Measurements from ENCODE around the gene ADCY1. TPM values are rescaled to one million over a fixed set of nuclear protein-coding genes. Genes with fewer than 3 reads are reported as not detected.
"Not testable (repeated sequence)": the region's sequence is repeated elsewhere in the genome, so short reads cannot be mapped to it uniquely, and the experiment has no call there.

Gene ADCY1
- total and polyA plus RNA-seq, 7 experiments from 2014 or later, result 0.01 to 5.1 (median 0.01) TPM; not detected in 4

DNA sequence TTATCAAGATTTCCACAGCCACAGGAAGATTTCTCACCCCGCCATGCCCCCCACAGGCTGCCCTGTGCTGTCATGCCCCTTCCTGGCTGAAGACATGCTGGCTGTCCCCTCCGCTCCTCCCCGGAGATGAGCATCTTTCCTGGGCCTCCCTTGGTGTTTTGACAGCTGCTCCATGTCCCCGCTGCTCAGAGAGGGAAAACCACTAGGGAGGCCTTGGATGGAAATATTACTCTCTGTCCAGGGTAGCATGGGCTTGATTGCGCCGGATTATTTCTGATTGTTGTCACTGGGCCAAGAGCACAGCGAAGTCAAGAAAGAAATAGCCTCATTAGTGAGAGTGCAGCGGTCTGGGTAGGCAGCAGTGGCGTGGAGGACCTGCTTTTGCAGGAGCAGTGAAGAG, 164.8 kb downstream of the ADCY1 start:
- intact Hi-C loops (cut with micrococcal nuclease); H3K36me3 ChIP-seq (ENCODE audit: control insufficient read depth in 2 of 3, insufficient read depth in 3 of 3, low read length in 3 of 3); H3K27ac Mint-ChIP-seq; H3K9me3 Mint-ChIP-seq; CTCF ChIA-PET; H3K27ac ChIP-seq (ENCODE audit: low read depth, low read length); H3K4me3 ChIP-seq (ENCODE audit: low read length); H3K9me3 ChIP-seq (ENCODE audit: control insufficient read depth in 2 of 3, low read length in 3 of 3); ATAC-seq; POLR2A ChIA-PET; H3K27me3 Mint-ChIP-seq; H3K27me3 ChIP-seq (ENCODE audit: control insufficient read depth in 2 of 2, insufficient read depth in 2 of 2, low read length in 2 of 2); H3K4me3 Mint-ChIP-seq; DNase-seq; H3K4me1 ChIP-seq (ENCODE audit: control insufficient read depth in 2 of 2, insufficient read depth in 2 of 2, low read length in 2 of 2); H3K4me1 Mint-ChIP-seq: not testable (repeated sequence)
- peaks cover 12 to 63% (median 55%) of the 10 kb centered on the region in 5 donors for H3K36me3 Mint-ChIP-seq

DNA sequence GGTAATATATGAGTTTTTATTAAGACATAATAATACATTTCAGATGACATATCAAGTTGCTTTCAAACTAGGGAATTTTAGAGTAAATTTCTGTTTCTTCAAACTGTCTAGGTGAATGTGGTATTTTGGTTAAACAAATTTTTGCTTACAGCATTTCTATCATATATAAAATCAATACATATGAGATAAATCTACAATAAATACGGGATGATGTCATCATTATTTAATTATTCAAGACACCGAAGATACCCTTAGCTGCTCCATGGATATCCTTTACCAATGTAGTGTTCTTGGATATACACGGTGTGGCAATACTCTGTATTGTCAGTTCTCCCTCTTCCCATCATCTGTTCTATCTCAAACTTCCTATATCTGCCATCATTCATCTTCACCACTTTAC, 166.4 kb downstream of the ADCY1 start:
- H3K4me1 Mint-ChIP-seq; H3K9me3 ChIP-seq (ENCODE audit: control insufficient read depth in 2 of 3, low read length in 3 of 3); H3K9me3 Mint-ChIP-seq; H3K27ac ChIP-seq (ENCODE audit: low read depth, low read length); H3K36me3 ChIP-seq (ENCODE audit: control insufficient read depth in 2 of 3, insufficient read depth in 3 of 3, low read length in 3 of 3); intact Hi-C loops (cut with micrococcal nuclease); CTCF ChIA-PET; POLR2A ChIA-PET; H3K4me3 ChIP-seq (ENCODE audit: low read length); DNase-seq; ATAC-seq; H3K27me3 Mint-ChIP-seq; H3K4me3 Mint-ChIP-seq; H3K27me3 ChIP-seq (ENCODE audit: control insufficient read depth in 2 of 2, insufficient read depth in 2 of 2, low read length in 2 of 2); H3K27ac Mint-ChIP-seq; H3K4me1 ChIP-seq (ENCODE audit: control insufficient read depth in 2 of 2, insufficient read depth in 2 of 2, low read length in 2 of 2): not testable (repeated sequence)
- H3K36me3 Mint-ChIP-seq, result peaks cover 12 to 73% (median 60%) of the 10 kb centered on the region in 5 donors

GRCh38 chr7:45748976-45749375, 174.8 kb downstream of the ADCY1 start:
- peaks cover 0 to 42% (median 29%) of the 10 kb centered on the region in 5 donors for H3K36me3 Mint-ChIP-seq

DNA sequence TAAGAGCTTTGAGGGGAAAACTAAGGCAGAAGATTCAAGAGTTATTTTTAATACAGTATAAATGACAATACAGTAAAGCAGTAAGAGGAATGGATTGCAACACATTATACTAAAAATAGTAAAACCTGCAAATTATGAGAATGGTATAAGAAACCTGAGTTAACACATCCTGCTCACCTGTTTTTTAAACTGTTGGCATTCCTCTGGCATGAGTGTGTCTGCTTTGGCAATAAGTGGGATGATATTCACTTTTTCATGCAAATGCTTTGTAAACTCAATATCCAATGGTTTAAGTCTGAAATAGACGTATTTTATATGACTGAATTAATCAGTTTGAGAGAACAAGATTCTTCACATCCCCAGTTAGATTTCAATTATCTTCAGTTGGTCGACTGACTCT, 177.2 kb downstream of the ADCY1 start:
- H3K27ac ChIP-seq (ENCODE audit: low read depth, low read length); DNase-seq; H3K4me1 ChIP-seq (ENCODE audit: control insufficient read depth in 2 of 2, insufficient read depth in 2 of 2, low read length in 2 of 2); H3K4me1 Mint-ChIP-seq; POLR2A ChIA-PET; H3K9me3 Mint-ChIP-seq; H3K27ac Mint-ChIP-seq; ATAC-seq; H3K4me3 Mint-ChIP-seq; CTCF ChIA-PET; H3K9me3 ChIP-seq (ENCODE audit: control insufficient read depth in 2 of 3, low read length in 3 of 3); H3K4me3 ChIP-seq (ENCODE audit: low read length); intact Hi-C loops (cut with micrococcal nuclease); H3K27me3 ChIP-seq (ENCODE audit: control insufficient read depth in 2 of 2, insufficient read depth in 2 of 2, low read length in 2 of 2); H3K27me3 Mint-ChIP-seq; H3K36me3 ChIP-seq (ENCODE audit: control insufficient read depth in 2 of 3, insufficient read depth in 3 of 3, low read length in 3 of 3): not testable (repeated sequence)
- peaks cover 0 to 31% (median 22%) of the 10 kb centered on the region in 5 donors for H3K36me3 Mint-ChIP-seq

More at GRCh38 chr7:45748976-45749375, 174.8 kb downstream of the ADCY1 start:
- H3K4me1 Mint-ChIP-seq; H3K4me3 ChIP-seq (ENCODE audit: low read length); CTCF ChIA-PET; H3K27me3 Mint-ChIP-seq; ATAC-seq; DNase-seq; H3K27ac Mint-ChIP-seq; H3K4me1 ChIP-seq (ENCODE audit: control insufficient read depth in 2 of 2, insufficient read depth in 2 of 2, low read length in 2 of 2); H3K4me3 Mint-ChIP-seq; H3K9me3 Mint-ChIP-seq; H3K27me3 ChIP-seq (ENCODE audit: control insufficient read depth in 2 of 2, insufficient read depth in 2 of 2, low read length in 2 of 2); H3K9me3 ChIP-seq (ENCODE audit: control insufficient read depth in 2 of 3, low read length in 3 of 3); POLR2A ChIA-PET; H3K27ac ChIP-seq (ENCODE audit: low read depth, low read length); intact Hi-C loops (cut with micrococcal nuclease): not testable (repeated sequence)
- H3K36me3 ChIP-seq (ENCODE audit: control insufficient read depth in 2 of 3, insufficient read depth in 3 of 3, low read length in 3 of 3), result peaks cover 0 to 11% (median 0%) of the 10 kb centered on the region in 3 experiments

DNA sequence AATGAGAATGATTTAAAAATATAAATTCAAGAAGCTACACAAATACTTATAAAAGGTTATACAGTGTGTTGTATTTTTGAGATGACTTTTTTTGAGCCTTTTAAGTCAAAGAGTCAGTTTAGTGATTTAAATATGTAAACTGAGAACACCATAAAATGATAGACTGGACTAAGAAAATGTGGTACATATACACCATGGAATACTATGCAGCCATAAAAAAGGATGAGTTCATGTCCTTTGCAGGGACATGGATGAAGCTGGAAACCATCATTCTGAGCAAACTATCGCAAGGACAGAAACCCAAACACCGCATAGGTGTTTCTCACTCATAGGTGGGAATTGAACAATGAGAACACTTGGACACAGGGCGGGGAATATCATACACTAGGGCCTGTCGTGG, 182.2 kb downstream of the ADCY1 start:
- DNase-seq; H3K36me3 ChIP-seq (ENCODE audit: control insufficient read depth in 2 of 3, insufficient read depth in 3 of 3, low read length in 3 of 3); H3K4me1 Mint-ChIP-seq; H3K9me3 ChIP-seq (ENCODE audit: control insufficient read depth in 2 of 3, low read length in 3 of 3); H3K27me3 ChIP-seq (ENCODE audit: control insufficient read depth in 2 of 2, insufficient read depth in 2 of 2, low read length in 2 of 2); H3K27me3 Mint-ChIP-seq; H3K4me1 ChIP-seq (ENCODE audit: control insufficient read depth in 2 of 2, insufficient read depth in 2 of 2, low read length in 2 of 2); H3K9me3 Mint-ChIP-seq; H3K27ac Mint-ChIP-seq; H3K4me3 ChIP-seq (ENCODE audit: low read length); ATAC-seq; POLR2A ChIA-PET; CTCF ChIA-PET; H3K27ac ChIP-seq (ENCODE audit: low read depth, low read length); H3K4me3 Mint-ChIP-seq: not testable (repeated sequence)
- intact Hi-C loops (cut with micrococcal nuclease), result loop anchor here in 1 of 2 donors (5.0 kb wide), 1 partner anchor 96 kb away; no protein-coding TSS in a partner anchor
- peaks cover 0 to 24% (median 20%) of the 10 kb centered on the region in 5 donors for H3K36me3 Mint-ChIP-seq

- H3K27me3 ChIP-seq (ENCODE audit: control insufficient read depth in 2 of 2, insufficient read depth in 2 of 2, low read length in 2 of 2); H3K4me3 ChIP-seq (ENCODE audit: low read length); H3K4me1 ChIP-seq (ENCODE audit: control insufficient read depth in 2 of 2, insufficient read depth in 2 of 2, low read length in 2 of 2); CTCF ChIA-PET; ATAC-seq; H3K9me3 ChIP-seq (ENCODE audit: control insufficient read depth in 2 of 3, low read length in 3 of 3); H3K36me3 ChIP-seq (ENCODE audit: control insufficient read depth in 2 of 3, insufficient read depth in 3 of 3, low read length in 3 of 3); H3K9me3 Mint-ChIP-seq; H3K27me3 Mint-ChIP-seq; H3K4me3 Mint-ChIP-seq; POLR2A ChIA-PET; H3K27ac ChIP-seq (ENCODE audit: low read depth, low read length): not testable (repeated sequence)
- peak in 1 of 9 donors; percentile 7 for DNase-seq
- intact Hi-C loops (cut with micrococcal nuclease), result loop anchor here in 1 of 2 donors (5.0 kb wide), 1 partner anchor 96 kb away; no protein-coding TSS in a partner anchor
- peaks cover 1 to 10% (median 5%) of the 10 kb centered on the region in 7 donors for H3K4me1 Mint-ChIP-seq
- peak overlapping the region in 2 of 9 donors; percentile 26 to 80 for H3K27ac Mint-ChIP-seq
- H3K36me3 Mint-ChIP-seq, result peaks cover 0 to 21% (median 15%) of the 10 kb centered on the region in 5 donors
Observed at GRCh38 chr7:45756757-45757156, 182.6 kb downstream of the ADCY1 start.

GRCh38 chr7:45759464-45759863, 185.3 kb downstream of the ADCY1 start:
- intact Hi-C loops (cut with micrococcal nuclease), result loop anchor here in 1 of 2 donors (5.0 kb wide), 1 partner anchor 93 kb away; no protein-coding TSS in a partner anchor
- Mint-ChIP-seq H3K4me1 (peaks cover 10 to 24% (median 20%) of the 10 kb centered on the region in 7 donors), H3K27ac (peak overlapping the region in 1 of 9 donors; percentile 14), H3K36me3 (peaks cover 0 to 24% (median 14%) of the 10 kb centered on the region in 5 donors)
- H3K27ac ChIP-seq (ENCODE audit: low read depth, low read length); DNase-seq; H3K9me3 Mint-ChIP-seq; H3K27me3 ChIP-seq (ENCODE audit: control insufficient read depth in 2 of 2, insufficient read depth in 2 of 2, low read length in 2 of 2); ATAC-seq; H3K9me3 ChIP-seq (ENCODE audit: control insufficient read depth in 2 of 3, low read length in 3 of 3); H3K4me3 ChIP-seq (ENCODE audit: low read length); H3K36me3 ChIP-seq (ENCODE audit: control insufficient read depth in 2 of 3, insufficient read depth in 3 of 3, low read length in 3 of 3); H3K27me3 Mint-ChIP-seq; POLR2A ChIA-PET; CTCF ChIA-PET; H3K4me3 Mint-ChIP-seq; H3K4me1 ChIP-seq (ENCODE audit: control insufficient read depth in 2 of 2, insufficient read depth in 2 of 2, low read length in 2 of 2): not testable (repeated sequence)
